Testis (tissue), 2 donors: Measurements from ENCODE around the gene NHSL2.

Source experiments
- CTCF ChIP-seq, 3 experiments: fragments of 450-650 bp in 2 of 3; fragments of 200-600 bp in 1 of 3; sonication (generic) in 1 of 3; IDR thresholded peaks; one replicate each; pipeline ENCODE4 v1.5.1; 2016 to 2019; ENCODE audit warnings: antibody characterized with exemption in 3 of 3, mild to moderate bottlenecking in 2 of 3, moderate library complexity in 1 of 3
- POLR2A ChIP-seq: fragments of 450-650 bp; IDR thresholded peaks from one replicate; pipeline ENCODE4 v1.6.1; 2017; ENCODE audit warnings: antibody characterized with exemption, mild to moderate bottlenecking, moderate library complexity

DNA sequence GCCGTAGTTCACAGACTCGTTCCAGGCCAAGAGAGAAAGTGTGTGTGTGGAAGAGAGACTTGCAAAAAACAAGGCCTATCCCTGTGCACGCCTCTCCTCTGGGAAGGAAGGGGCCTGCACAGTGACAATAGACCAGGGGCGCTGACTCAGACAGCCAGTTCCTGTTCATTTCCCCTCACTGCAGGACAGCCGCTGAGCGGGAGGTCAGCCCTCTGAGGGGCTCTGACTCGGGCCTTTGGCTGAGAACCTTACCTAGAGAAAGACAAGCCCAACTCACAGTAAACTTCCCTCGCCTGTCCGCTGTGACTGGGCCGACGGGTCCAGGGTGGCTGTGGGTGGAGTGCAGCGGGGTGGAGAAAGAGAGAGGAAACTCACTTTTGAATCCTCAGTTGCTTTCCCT is 169.0 kb downstream of the NHSL2 start:
- no peak for TF ChIP-seq CTCF (IDR thresholded peaks at IDR 0.05)
- TF ChIP-seq POLR2A, result no peak
